ENCODE data around the gene IL1RAPL1.

IL1RAPL1 gene

DNA sequence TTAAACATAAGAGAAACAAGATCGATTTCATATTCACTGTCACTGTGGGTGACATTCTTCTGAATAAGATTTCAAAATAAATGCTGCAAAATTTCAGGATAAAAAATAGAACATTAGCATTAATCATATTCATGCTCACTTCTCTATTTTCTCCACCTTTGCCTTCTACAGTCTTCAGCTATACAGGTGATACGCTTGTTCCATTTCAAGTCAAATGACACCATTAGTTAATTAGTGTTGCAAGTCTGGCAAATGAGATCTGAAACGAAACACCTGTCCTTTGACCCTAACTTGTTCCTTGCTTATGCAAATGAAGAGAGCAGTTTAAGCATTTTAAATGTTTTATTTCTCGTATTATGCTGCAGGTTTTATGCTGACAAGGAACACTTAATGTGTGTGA lies 960.6 kb downstream of the IL1RAPL1 start:
- no peak for FAIRE-seq

DNA sequence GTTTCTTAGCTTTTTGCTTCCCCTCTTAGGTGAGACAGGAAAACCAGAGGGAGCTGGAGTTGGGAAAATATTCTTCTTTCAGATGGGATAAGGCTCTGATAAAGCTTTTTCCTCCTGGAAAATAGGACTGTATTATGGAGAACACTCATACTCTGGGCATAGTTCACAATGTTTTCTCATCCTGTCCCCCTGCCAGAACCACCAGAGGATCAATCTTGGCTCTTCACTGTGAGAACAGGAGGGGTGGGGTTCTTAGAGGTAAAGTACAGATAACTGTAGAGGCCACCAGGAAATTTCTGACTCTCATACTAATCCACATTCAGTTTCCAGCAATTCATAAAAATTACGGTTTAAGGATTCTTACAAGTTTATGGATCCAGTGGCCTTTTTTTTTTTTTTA lies 966.3 kb downstream of the IL1RAPL1 start:
- no peak for FAIRE-seq

DNA sequence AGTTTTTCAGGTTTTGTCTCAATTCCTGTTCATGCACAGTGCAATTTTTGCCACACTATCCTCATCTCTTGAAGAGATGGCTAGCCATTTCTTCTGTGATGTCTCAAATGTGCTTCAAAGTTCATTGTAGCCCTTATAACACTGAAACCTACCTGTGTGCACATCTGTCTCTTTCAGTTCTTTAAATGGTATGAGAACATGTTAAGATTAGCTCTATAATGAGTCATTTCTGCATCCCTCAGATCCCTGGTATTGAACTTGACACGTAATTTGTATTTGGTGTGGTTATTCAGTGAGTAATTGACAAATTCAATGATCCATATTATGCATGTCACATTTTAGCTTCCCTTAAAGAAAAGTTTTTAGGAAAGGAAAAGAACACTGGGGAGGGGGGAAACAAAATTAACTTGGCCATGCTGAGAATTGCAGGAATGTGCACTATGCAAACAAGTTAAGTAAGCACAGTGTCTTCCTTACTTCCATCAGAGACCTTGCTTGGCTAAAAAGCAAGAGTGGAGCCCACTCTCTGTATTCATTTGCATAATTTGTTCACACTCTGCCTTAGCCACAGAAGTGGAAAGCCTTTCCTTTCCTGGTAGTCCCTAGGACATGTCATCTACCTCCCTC lies 968.3 kb downstream of the IL1RAPL1 start:
- FAIRE-seq = no peak

DNA sequence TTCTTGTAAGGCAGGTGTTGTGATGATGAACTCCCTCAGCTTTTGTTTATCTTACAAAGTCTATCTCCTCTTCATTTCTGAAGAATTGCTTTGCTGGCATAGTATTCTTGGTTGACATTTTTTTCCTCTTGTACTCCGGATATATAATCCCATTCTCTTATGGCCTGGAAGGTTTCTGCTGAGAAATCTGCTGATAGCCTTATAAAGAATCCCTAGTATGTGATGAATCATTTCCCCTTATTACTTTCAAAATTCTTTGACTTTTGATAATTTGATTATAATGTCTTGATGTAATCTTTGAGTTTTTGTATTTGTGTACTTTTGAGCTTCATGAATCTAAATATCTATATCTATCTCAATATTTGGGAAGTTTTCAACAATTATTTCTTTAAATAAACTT lies 972.8 kb downstream of the IL1RAPL1 start:
- no peak for FAIRE-seq

DNA sequence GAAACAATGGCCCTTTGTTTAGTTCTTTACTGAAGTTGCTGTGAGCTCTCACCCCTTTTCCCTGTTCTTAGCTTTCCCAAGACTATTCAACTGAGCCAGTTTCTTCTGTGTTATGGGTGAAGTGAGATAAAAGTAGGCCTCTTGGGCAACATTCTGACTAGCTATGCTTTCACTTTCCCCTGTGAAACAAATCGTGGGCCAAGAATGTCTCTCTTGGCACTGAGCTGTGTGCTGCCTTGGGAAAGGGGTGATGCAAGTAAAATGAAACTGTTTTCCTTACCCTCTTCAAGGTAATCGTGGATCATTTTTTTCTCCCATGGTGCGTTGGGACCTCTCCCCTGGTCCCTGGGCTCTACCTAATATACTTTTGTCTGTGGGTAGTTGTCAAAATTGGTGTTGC lies 974.2 kb downstream of the IL1RAPL1 start:
- no peak for FAIRE-seq

GRCh38 chrX:29580560-29580959 lies 993.3 kb downstream of the IL1RAPL1 start:
- no peak for FAIRE-seq

GRCh38 chrX:29581223-29581622 lies 994.0 kb downstream of the IL1RAPL1 start:
- FAIRE-seq = no peak

GRCh38 chrX:29587107-29587506 lies 999.9 kb downstream of the IL1RAPL1 start:
- FAIRE-seq = no peak

GRCh38 chrX:29590921-29591320 lies 1003.7 kb downstream of the IL1RAPL1 start:
- no peak for FAIRE-seq

DNA sequence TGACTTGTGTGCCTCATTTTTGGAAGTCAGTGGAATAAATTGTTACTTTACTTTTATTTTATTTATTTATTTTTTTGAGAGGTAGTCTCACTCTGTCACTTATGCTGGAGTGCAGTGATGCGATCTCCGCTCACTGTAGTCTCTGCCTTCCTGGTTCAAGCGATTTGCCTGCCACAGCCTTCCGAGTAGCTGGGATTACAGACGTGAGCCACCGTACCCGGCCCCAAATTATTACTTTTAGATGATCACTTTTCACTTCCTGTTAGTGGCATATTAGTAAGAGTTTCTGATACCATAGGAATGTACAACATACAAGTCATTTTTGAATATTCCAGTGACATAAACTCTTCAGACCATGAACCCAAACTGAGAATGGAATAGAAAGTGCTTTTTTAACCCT lies 1017.1 kb downstream of the IL1RAPL1 start:
- FAIRE-seq = no peak

GRCh38 chrX:29617276-29617675 lies 1030.0 kb downstream of the IL1RAPL1 start:
- FAIRE-seq = no peak

DNA sequence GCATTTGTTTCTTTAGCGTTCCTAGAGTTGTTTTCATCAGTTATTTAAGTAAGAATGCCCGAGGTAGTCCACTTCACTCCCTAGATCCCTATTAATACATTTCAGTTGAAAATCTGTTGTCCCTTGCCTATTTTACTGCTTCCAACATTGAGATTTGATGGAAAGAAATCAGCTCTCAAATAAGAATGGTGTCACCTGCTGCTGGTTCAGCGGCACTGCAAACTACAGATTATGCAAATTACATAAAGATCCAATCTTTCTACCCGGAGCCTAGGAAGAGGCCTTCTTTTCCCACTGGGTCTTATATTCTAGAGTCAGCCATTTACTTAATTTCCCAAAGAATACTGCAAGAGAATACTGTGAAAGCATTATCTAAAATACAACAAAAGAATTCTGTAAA lies 1030.5 kb downstream of the IL1RAPL1 start:
- FAIRE-seq = no peak

GRCh38 chrX:29627833-29628232 lies 1040.6 kb downstream of the IL1RAPL1 start:
- no peak for FAIRE-seq

DNA sequence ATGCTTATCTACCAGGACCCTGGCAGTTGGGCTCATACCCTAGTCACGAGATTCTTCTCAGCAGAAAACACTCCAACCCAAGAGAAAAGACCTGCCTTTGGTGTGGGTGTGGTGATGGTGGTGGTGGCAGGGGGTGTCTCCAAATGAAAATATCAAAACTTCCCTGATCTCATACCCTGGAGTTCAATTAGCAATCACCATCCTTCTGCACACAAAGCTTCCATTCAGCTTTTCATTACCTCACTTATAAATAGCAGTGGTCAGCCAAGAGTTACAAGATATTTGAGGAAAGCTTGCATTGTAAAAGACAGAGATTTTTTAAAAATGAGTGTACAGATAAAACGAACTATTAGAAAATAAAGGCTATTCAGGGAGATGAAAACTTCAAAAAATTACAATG lies 1047.3 kb downstream of the IL1RAPL1 start:
- no peak for FAIRE-seq

- FAIRE-seq = no peak
Observed at GRCh38 chrX:29636331-29636730, 1049.1 kb downstream of the IL1RAPL1 start.

GRCh38 chrX:29640106-29640505 lies 1052.9 kb downstream of the IL1RAPL1 start:
- FAIRE-seq = no peak

GRCh38 chrX:29641461-29641860 lies 1054.2 kb downstream of the IL1RAPL1 start:
- FAIRE-seq = no peak

DNA sequence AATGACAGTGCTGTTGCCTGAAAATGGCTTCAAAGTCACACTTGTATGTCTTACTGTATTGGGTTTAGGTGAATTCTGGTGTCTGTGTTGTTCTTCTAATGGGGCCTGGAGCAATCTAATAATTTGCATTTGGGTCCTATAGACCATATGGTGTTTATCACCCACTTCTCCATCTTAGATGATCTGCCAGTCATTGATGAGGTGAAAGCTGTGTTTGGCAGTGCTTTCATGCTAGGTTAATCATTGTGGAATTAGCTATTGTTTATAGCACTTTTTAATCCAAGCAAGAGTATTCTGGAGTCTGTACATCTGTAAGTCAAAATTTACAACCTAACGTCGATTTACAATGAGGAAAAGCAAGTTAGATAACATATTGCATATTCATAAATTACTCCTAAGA lies 1055.9 kb downstream of the IL1RAPL1 start:
- FAIRE-seq = no peak

- FAIRE-seq = no peak
Observed at GRCh38 chrX:29648161-29648560, 1060.9 kb downstream of the IL1RAPL1 start.

DNA sequence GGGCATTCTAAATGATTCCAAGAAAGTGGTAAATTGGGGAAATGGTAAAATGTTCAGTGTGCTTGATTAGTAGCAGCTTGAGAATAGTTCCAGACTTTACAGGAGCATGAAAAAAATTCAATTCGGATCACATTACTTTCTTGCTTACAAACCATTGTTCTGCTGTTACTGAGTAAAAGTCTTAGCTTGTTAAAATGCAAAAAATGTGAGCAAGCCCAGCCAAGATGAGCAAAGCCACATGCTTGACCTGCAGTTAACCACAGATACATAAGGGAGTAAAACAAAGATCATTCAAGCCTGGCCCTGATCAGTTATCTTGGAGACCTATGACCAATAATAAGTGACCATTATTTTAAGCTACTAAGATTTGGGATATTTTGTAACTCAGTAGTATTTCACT lies 1065.2 kb downstream of the IL1RAPL1 start:
- FAIRE-seq = no peak

DNA sequence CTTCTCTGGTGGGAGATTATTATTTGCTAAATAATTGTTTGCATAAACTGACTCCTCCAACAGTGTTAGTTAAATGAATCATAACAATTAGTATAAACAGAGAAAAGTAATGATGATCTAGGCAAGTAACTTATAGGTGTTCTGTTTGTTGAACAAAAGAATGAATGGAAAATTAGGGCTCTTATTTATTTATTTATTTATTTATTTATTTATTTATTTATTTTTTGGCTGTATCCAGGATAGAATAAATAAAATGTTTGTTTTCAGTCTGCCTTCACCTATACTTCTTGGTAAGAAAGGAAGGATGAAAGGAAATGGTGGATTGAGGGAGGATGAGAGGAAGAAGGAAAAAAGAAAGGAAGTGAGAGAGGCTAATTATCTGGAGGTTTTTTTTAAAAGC lies 1066.5 kb downstream of the IL1RAPL1 start:
- no peak for FAIRE-seq

DNA sequence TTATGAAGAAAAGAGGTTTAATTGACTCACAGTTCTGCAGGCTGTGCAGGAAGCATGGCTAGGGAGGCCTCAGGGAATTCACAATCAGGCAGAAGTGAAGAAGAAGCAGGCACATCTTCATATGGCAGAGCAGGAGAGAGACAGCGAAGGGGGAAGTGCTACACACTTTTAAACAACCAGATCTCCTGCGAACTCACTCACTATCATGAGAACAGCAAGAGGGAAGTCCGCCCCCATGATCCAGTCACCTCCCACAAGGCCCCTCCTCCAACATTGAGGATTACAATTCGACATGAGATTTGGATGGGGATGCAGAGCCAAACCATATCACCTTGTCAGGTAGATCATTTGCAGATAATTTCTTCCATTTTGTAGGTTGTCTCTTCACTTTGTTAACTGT lies 1072.7 kb downstream of the IL1RAPL1 start:
- FAIRE-seq = no peak

GRCh38 chrX:29661290-29661689 lies 1074.0 kb downstream of the IL1RAPL1 start:
- FAIRE-seq = no peak

DNA sequence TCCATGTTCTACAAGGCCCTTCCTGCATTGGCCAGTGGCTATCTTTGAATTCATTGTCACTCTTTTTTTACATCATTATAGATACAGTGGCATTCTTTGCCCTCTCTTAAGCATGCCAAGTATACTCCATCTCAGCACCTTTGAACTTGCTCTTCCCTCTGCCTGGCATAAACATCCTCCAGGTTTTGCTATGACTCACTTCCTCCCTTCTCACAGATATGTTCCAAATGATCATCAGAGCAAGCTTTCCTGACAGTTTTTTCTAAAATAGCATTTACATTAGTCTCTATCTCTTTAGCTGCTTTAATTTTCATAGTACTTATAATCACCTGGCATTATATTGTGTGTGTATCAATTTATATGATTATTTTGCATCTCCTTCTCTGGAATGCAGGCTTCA lies 1074.9 kb downstream of the IL1RAPL1 start:
- no peak for FAIRE-seq

DNA sequence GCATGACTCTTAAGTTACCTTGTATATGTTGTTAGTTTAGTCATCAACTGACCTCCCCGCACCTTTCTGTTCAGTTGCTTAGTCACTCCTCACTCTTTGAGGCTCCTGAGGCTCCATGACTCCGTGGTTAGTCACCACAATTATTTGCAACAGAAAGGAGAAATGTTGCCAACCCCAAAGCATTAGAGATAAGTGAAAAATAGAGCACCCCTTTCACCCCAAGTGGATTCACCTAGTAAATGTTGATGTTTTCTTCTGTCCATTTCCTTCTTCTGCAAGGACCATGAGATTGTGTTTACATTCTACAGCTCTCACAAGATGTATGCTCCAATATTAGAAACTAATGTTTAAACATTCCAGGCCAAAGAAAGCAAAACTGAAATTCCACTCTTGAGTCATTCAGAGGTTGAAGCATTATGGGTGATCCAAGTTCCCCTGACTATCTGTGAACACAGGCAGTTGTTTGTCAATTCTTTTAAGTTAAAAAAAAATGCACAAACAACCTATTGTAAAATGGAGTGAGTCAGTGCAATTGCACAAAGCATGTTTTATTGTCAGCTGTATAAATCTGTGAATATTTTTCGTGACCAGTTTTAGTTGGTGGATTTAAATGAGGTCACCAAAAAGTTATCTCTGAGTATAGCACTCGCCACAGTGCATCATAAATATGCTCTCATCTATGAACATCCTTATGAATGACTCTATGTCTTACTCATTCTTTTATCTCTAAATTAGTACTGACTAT lies 1075.7 kb downstream of the IL1RAPL1 start:
- FAIRE-seq = no peak

All from endometrium (tissue), 2 donors.